SH-SY5Y (cell line): Measurements from ENCODE around the gene RHOBTB3.

ENCODE experiments used
- GATA2 ChIP-seq: IDR thresholded peaks from 2 replicates; pipeline ENCODE4 v1.6.1; 2011; ENCODE audit warnings: mild to moderate bottlenecking, low read depth, low read length
- GATA3 ChIP-seq: IDR thresholded peaks from 2 replicates; pipeline ENCODE4 v1.6.1; 2011; ENCODE audit warnings: low read depth, mild to moderate bottlenecking, low read length, moderate library complexity

GRCh38 chr5:95701074-95701473 is 30.1 kb upstream of the RHOBTB3 start:
- TF ChIP-seq GATA3 (no peak), GATA2 (peak; percentile 25; the same call in 1 of the 2 replicates)
